GM23338 (cell line): ENCODE data around the gene NRF1. TPM values are rescaled to one million over a fixed set of nuclear protein-coding genes. Genes with fewer than 3 reads are reported as not detected.

Experiments
- ATAC-seq: fragments of 200-7000 bp; cut with Tn5 transposase; 3 replicates; pipeline ENCODE4 v1.9.1; 2020
- DNase-seq: peaks from one replicate; pipeline ENCODE4 v3.0.0-alpha.2; 2015; ENCODE audit warnings: low spot score
- H2AFZ ChIP-seq: fragments of 200-600 bp; sonication (generic); 2 replicates; pipeline ENCODE4 v1.8.0; 2016; ENCODE audit warnings: antibody characterized with exemption, mild to moderate bottlenecking, moderate library complexity
- H3F3A ChIP-seq: fragments of 200-600 bp; sonication (generic); replicated peaks from 2 replicates; pipeline ENCODE4 v1.8.0; 2017; ENCODE audit warnings: antibody characterized with exemption, mixed run types, low read depth
- H3K27ac ChIP-seq: fragments of 200-600 bp; sonication (generic); 2 replicates; pipeline ENCODE4 v1.6.1; 2016; ENCODE audit warnings: low read depth
- H3K27me3 ChIP-seq: fragments of 200-600 bp; sonication (generic); 2 replicates; pipeline ENCODE4 v1.8.0; 2016; ENCODE audit warnings: mild to moderate bottlenecking, mixed run types, moderate library complexity; ENCODE audit not compliant: insufficient read depth
- H3K36me3 ChIP-seq: fragments of 200-600 bp; sonication (generic); 2 replicates; pipeline ENCODE4 v1.8.0; 2016; ENCODE audit warnings: mild to moderate bottlenecking; ENCODE audit not compliant: insufficient read depth
- H3K4me1 ChIP-seq: fragments of 200-600 bp; sonication (generic); 2 replicates; pipeline ENCODE4 v1.8.0; 2016; ENCODE audit warnings: mild to moderate bottlenecking, moderate library complexity; ENCODE audit not compliant: insufficient read depth
- H3K4me2 ChIP-seq: fragments of 200-600 bp; sonication (generic); 2 replicates; pipeline ENCODE4 v1.7.1; 2017; ENCODE audit warnings: mixed run types
- H3K4me3 ChIP-seq: fragments of 200-600 bp; sonication (generic); 2 replicates; pipeline ENCODE4 v1.6.1; 2016; ENCODE audit warnings: mixed run types
- H3K79me2 ChIP-seq: fragments of 200-600 bp; sonication (generic); replicated peaks from 2 replicates; pipeline ENCODE4 v1.8.0; 2017; ENCODE audit warnings: mild to moderate bottlenecking; ENCODE audit not compliant: insufficient read depth
- H3K9me2 ChIP-seq: fragments of 200-600 bp; sonication (generic); 2 replicates; pipeline ENCODE4 v1.8.0; 2017; ENCODE audit not compliant: insufficient read depth
- H4K20me1 ChIP-seq: fragments of 200-600 bp; sonication (generic); replicated peaks from 2 replicates; pipeline ENCODE4 v1.8.0; 2017; ENCODE audit warnings: mild to moderate bottlenecking; ENCODE audit not compliant: insufficient read depth
- H3K27ac Mint-ChIP-seq: 2 replicates; pipeline ENCODE4 v1.8.0; 2020; ENCODE audit warnings: inconsistent platforms, mild to moderate bottlenecking, moderate library complexity, mixed read lengths
- H3K27me3 Mint-ChIP-seq: 3 replicates; pipeline ENCODE4 v1.8.0; 2022; ENCODE audit warnings: low read depth, mild to moderate bottlenecking, moderate library complexity, mixed read lengths, inconsistent platforms; ENCODE audit not compliant: insufficient read depth, poor library complexity
- H3K36me3 Mint-ChIP-seq: 3 replicates; pipeline ENCODE4 v1.8.0; 2021; ENCODE audit warnings: low read depth, mild to moderate bottlenecking, inconsistent platforms, moderate library complexity, mixed read lengths
- H3K4me1 Mint-ChIP-seq: 3 replicates; pipeline ENCODE4 v1.8.0; 2020; ENCODE audit warnings: mild to moderate bottlenecking, inconsistent platforms, mixed read lengths
- H3K4me3 Mint-ChIP-seq: 3 replicates; pipeline ENCODE4 v1.8.0; 2021; ENCODE audit warnings: moderate library complexity, mild to moderate bottlenecking, inconsistent platforms, mixed read lengths
- H3K9me3 Mint-ChIP-seq: 3 replicates; pipeline ENCODE4 v1.8.0; 2020; ENCODE audit warnings: moderate library complexity, mild to moderate bottlenecking, inconsistent platforms, mixed read lengths
- STAT1 ChIP-seq: IDR thresholded peaks from one replicate; pipeline ENCODE4 v1.6.1; 2016; ENCODE audit warnings: antibody characterized with exemption; ENCODE audit not compliant: unreplicated experiment
- ZNF114 ChIP-seq: fragments of 250-450 bp; sonication (Bioruptor Pico); IDR thresholded peaks from 2 replicates; pipeline ENCODE4 v1.5.0; 2020; ENCODE audit warnings: mild to moderate bottlenecking, moderate library complexity
- ZNF331 ChIP-seq: fragments of 250-450 bp; sonication (Bioruptor Pico); IDR thresholded peaks from 2 replicates; pipeline ENCODE4 v1.5.0; 2020; ENCODE audit warnings: low read depth, mild to moderate bottlenecking, moderate library complexity
- polyA plus RNA-seq: library from polyadenylated mRNA; unstranded; fragments of >200 nt; fragmentation: Nextera tagmentation; extraction: Ambion mirVana; gene quantifications from 2 replicates; pipeline ENCODE4 v1.2.1, GENCODE V29; 2016
- total RNA-seq: library from RNA; depleted of rRNA; stranded (reverse); fragments of >200 nt; shearing (Covaris generic); gene quantifications from 2 replicates; pipeline ENCODE4 v1.2.3, GENCODE V29; 2014
- TF ChIP-seq, protein P1 (sequence below): fragments of 250-450 bp; sonication (Bioruptor Pico); IDR thresholded peaks from 2 replicates; pipeline ENCODE4 v1.5.0; 2020; ENCODE audit warnings: mild to moderate bottlenecking, moderate library complexity
- TF ChIP-seq, protein P2 (sequence below): IDR thresholded peaks from 2 replicates; pipeline ENCODE4 v1.6.1; 2016; ENCODE audit warnings: antibody characterized with exemption
- TF ChIP-seq, protein P3 (sequence below): IDR thresholded peaks from one replicate; pipeline ENCODE4 v1.6.1; 2018; ENCODE audit warnings: antibody characterized with exemption; ENCODE audit not compliant: unreplicated experiment

Gene NRF1
- total and polyA plus RNA-seq, 2 experiments from 2014 or later, result 5.3 to 24.6 TPM

DNA sequence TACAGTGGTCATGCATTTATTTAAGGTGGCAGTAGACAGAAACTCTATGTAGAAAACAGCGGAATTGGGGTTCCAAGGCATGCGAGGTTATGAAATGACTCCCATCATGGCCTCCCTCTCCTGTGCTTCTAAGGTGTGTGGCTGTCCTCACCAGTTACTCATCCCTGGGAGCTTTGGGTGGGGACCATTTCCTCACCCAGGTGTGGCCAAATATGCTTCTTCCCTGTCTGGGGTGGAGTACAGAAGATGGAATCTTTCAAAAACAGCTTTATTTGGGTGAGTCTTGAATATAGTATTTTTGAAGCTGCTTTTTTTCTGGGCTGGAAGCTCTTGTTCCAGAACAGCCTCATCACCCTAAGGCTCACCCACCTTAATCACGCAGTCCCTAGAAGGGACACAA lies 139.0 kb downstream of the NRF1 start:
- no peak for TF ChIP-seq ZNF114
- TF ChIP-seq, protein P1, sequence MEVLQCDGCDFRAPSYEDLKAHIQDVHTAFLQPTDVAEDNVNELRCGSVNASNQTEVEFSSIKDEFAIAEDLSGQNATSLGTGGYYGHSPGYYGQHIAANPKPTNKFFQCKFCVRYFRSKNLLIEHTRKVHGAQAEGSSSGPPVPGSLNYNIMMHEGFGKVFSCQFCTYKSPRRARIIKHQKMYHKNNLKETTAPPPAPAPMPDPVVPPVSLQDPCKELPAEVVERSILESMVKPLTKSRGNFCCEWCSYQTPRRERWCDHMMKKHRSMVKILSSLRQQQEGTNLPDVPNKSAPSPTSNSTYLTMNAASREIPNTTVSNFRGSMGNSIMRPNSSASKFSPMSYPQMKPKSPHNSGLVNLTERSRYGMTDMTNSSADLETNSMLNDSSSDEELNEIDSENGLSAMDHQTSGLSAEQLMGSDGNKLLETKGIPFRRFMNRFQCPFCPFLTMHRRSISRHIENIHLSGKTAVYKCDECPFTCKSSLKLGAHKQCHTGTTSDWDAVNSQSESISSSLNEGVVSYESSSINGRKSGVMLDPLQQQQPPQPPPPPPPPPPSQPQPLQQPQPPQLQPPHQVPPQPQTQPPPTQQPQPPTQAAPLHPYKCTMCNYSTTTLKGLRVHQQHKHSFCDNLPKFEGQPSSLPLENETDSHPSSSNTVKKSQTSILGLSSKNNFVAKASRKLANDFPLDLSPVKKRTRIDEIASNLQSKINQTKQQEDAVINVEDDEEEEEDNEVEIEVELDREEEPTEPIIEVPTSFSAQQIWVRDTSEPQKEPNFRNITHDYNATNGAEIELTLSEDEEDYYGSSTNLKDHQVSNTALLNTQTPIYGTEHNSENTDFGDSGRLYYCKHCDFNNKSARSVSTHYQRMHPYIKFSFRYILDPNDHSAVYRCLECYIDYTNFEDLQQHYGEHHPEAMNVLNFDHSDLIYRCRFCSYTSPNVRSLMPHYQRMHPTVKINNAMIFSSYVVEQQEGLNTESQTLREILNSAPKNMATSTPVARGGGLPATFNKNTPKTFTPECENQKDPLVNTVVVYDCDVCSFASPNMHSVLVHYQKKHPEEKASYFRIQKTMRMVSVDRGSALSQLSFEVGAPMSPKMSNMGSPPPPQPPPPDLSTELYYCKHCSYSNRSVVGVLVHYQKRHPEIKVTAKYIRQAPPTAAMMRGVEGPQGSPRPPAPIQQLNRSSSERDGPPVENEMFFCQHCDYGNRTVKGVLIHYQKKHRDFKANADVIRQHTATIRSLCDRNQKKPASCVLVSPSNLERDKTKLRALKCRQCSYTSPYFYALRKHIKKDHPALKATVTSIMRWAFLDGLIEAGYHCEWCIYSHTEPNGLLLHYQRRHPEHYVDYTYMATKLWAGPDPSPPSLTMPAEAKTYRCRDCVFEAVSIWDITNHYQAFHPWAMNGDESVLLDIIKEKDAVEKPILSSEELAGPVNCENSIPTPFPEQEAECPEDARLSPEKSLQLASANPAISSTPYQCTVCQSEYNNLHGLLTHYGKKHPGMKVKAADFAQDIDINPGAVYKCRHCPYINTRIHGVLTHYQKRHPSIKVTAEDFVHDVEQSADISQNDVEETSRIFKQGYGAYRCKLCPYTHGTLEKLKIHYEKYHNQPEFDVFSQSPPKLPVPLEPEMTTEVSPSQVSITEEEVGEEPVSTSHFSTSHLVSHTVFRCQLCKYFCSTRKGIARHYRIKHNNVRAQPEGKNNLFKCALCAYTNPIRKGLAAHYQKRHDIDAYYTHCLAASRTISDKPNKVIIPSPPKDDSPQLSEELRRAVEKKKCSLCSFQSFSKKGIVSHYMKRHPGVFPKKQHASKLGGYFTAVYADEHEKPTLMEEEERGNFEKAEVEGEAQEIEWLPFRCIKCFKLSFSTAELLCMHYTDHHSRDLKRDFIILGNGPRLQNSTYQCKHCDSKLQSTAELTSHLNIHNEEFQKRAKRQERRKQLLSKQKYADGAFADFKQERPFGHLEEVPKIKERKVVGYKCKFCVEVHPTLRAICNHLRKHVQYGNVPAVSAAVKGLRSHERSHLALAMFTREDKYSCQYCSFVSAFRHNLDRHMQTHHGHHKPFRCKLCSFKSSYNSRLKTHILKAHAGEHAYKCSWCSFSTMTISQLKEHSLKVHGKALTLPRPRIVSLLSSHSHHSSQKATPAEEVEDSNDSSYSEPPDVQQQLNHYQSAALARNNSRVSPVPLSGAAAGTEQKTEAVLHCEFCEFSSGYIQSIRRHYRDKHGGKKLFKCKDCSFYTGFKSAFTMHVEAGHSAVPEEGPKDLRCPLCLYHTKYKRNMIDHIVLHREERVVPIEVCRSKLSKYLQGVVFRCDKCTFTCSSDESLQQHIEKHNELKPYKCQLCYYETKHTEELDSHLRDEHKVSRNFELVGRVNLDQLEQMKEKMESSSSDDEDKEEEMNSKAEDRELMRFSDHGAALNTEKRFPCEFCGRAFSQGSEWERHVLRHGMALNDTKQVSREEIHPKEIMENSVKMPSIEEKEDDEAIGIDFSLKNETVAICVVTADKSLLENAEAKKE (CRISPR knock-in tag), result no peak
- no peak for TF ChIP-seq STAT1
- TF ChIP-seq, protein P2, sequence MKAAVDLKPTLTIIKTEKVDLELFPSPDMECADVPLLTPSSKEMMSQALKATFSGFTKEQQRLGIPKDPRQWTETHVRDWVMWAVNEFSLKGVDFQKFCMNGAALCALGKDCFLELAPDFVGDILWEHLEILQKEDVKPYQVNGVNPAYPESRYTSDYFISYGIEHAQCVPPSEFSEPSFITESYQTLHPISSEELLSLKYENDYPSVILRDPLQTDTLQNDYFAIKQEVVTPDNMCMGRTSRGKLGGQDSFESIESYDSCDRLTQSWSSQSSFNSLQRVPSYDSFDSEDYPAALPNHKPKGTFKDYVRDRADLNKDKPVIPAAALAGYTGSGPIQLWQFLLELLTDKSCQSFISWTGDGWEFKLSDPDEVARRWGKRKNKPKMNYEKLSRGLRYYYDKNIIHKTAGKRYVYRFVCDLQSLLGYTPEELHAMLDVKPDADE, result no peak
- H3K27ac ChIP-seq, result no peak overlapping the region
- Mint-ChIP-seq H3K4me1 (peaks cover 14% of the 10 kb centered on the region; the same call in 2 of the 3 replicates), H3K4me3 (no peak overlapping the region), H3K36me3 (peaks cover 18% of the 10 kb centered on the region), H3K9me3 (no peaks in the 10 kb centered on the region; the same call in 2 of the 3 replicates), H3K27ac (no peak overlapping the region), H3K27me3 (no peaks in the 10 kb centered on the region)
- ATAC-seq, result no peak
- no peak for DNase-seq
- no peaks in the 10 kb centered on the region for H3K36me3 ChIP-seq
- peaks cover 6% of the 10 kb centered on the region; the same call in 1 of the 2 replicates for H3F3A ChIP-seq
- no peak overlapping the region for H2AFZ ChIP-seq
- no peak overlapping the region for H3K4me3 ChIP-seq
- H3K9me2 ChIP-seq, result no peaks in the 10 kb centered on the region
- H3K27me3 ChIP-seq, result no peaks in the 10 kb centered on the region
- no peaks in the 10 kb centered on the region; the same call in 1 of the 2 replicates for H3K4me1 ChIP-seq
- H3K4me2 ChIP-seq, result no peak overlapping the region
- H4K20me1 ChIP-seq, result peaks cover 3% of the 10 kb centered on the region; the same call in 1 of the 2 replicates
- no peaks in the 10 kb centered on the region for H3K79me2 ChIP-seq

DNA sequence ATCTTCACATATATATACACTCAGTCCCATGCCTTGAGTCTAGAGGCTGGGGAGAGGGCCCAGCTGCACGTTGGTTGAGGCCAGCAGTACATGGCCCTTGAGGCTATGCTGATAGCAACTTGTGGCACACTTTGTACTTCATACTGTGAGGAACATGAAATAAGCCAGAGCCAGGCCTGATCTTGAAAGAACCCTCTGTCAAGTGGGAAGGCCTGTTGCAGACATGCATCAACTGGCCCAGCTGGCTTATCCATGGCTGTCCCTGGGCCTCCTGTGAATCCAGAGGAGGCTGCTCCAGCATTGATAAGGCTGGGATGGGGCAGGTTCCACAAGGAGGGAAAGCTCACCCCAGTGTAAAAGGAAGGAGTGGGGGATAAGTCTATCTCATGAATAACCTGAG lies 140.4 kb downstream of the NRF1 start:
- H3K4me2 ChIP-seq, result no peak overlapping the region
- no peak overlapping the region for H2AFZ ChIP-seq
- ATAC-seq (no peak), DNase-seq (no peak)
- H3K4me3 ChIP-seq, result no peak overlapping the region
- peaks cover 6% of the 10 kb centered on the region; the same call in 1 of the 2 replicates for H3F3A ChIP-seq
- H3K4me1 Mint-ChIP-seq, result peaks cover 28% of the 10 kb centered on the region
- H3K27ac ChIP-seq, result no peak overlapping the region
- H3K79me2 ChIP-seq, result no peaks in the 10 kb centered on the region
- H3K36me3 ChIP-seq, result no peaks in the 10 kb centered on the region
- 0 out of 2 replicates have a peak overlapping the region, but pooled peaks have one; percentile 15 for H3K27ac Mint-ChIP-seq
- peaks cover 7% of the 10 kb centered on the region for H3K4me1 ChIP-seq
- no peaks in the 10 kb centered on the region for H3K9me2 ChIP-seq
- peaks cover 30% of the 10 kb centered on the region for H3K36me3 Mint-ChIP-seq
- H3K9me3 Mint-ChIP-seq, result no peaks in the 10 kb centered on the region; the same call in 2 of the 3 replicates
- H3K27me3 ChIP-seq, result no peaks in the 10 kb centered on the region
- H3K27me3 Mint-ChIP-seq, result no peaks in the 10 kb centered on the region
- H3K4me3 Mint-ChIP-seq, result no peak overlapping the region
- H4K20me1 ChIP-seq, result peaks cover 3% of the 10 kb centered on the region; the same call in 1 of the 2 replicates
- no peak for TF ChIP-seq ZNF331 (CRISPR knock-in tag)
- TF ChIP-seq, protein P3, sequence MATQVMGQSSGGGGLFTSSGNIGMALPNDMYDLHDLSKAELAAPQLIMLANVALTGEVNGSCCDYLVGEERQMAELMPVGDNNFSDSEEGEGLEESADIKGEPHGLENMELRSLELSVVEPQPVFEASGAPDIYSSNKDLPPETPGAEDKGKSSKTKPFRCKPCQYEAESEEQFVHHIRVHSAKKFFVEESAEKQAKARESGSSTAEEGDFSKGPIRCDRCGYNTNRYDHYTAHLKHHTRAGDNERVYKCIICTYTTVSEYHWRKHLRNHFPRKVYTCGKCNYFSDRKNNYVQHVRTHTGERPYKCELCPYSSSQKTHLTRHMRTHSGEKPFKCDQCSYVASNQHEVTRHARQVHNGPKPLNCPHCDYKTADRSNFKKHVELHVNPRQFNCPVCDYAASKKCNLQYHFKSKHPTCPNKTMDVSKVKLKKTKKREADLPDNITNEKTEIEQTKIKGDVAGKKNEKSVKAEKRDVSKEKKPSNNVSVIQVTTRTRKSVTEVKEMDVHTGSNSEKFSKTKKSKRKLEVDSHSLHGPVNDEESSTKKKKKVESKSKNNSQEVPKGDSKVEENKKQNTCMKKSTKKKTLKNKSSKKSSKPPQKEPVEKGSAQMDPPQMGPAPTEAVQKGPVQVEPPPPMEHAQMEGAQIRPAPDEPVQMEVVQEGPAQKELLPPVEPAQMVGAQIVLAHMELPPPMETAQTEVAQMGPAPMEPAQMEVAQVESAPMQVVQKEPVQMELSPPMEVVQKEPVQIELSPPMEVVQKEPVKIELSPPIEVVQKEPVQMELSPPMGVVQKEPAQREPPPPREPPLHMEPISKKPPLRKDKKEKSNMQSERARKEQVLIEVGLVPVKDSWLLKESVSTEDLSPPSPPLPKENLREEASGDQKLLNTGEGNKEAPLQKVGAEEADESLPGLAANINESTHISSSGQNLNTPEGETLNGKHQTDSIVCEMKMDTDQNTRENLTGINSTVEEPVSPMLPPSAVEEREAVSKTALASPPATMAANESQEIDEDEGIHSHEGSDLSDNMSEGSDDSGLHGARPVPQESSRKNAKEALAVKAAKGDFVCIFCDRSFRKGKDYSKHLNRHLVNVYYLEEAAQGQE, result no peak
